NCI-H446 (cell line): ENCODE measurements around the gene MARK4.
"Not testable (repeated sequence)": the region's sequence is repeated elsewhere in the genome, so short reads cannot be mapped to it uniquely, and the experiment has no call there.

Experiments used
- DNase-seq, 2 experiments: peaks; one replicate each; lab custom pipeline; 2025; lab: John Stamatoyannopoulos, UW

Gene MARK4

GRCh38 chr19:45305421-45305820, 54.4 kb downstream of the MARK4 start:
- no peak for DNase-seq

DNA sequence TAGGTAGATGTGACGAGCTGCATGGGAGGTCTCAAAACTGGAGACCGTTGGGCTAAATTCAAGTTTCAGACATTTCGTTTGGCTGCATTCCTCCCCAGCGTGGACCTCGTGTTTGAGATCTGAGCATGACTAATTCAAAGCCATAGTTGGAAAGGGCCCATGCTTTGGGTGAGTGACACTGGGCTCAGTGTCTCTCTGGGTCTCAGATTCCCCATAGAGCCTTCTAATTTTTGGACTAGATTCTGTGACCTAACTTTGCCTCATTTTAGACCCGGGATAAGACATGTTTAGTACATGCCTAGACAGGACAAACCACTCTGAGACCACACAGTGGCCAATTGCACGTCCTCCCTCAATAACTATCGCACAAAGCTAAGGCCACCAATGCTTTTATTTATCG, 55.0 kb downstream of the MARK4 start:
- DNase-seq = no peak

DNA sequence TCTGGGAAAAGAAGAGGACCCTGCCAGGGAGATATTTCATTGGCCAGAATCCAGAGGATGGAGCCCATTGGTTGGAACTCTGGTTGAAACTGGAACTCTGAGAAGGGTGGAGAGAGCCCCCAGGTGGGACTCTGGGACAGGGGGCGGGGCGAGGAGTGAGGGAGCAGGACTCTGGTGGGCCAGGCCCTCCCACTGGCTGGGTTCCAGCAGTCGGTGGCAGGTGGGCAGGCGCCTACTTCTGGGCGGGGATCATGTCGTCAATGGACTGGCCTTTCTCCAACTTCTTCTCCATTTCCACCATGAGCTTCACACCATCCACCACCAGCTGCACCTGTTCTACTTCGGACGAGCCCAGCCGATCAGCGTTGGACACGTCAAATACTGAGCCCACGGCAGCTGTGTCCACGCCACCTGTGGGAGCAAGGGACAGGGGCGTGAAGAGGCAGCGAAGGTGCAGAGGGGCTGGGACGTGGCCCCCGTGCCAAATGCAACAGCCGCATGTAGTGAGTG, 55.5 kb downstream of the MARK4 start:
- peak in 1 of 2 experiments; percentile 53 for DNase-seq

GRCh38 chr19:45307361-45307760, 56.3 kb downstream of the MARK4 start:
- no peak for DNase-seq

DNA sequence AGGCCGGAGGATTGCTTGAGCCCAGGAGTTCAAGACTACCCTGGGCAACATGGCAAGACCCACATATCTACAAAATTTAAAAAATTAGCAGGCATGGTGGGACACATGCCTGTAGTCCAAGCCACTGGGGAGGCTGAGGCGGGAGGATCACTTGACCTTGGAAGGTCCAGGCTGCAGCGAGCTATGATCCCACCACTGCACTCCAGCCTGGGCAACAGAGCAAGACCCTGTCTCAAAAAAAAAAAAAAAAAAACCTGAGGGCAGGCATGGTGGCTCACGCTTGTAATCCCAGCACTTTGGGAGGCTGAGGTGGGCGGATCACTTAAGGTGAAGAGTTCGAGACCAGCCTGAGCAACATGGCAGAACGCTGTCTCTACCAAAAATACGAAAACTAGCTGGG, 58.3 kb downstream of the MARK4 start:
- DNase-seq = not testable (repeated sequence)

DNA sequence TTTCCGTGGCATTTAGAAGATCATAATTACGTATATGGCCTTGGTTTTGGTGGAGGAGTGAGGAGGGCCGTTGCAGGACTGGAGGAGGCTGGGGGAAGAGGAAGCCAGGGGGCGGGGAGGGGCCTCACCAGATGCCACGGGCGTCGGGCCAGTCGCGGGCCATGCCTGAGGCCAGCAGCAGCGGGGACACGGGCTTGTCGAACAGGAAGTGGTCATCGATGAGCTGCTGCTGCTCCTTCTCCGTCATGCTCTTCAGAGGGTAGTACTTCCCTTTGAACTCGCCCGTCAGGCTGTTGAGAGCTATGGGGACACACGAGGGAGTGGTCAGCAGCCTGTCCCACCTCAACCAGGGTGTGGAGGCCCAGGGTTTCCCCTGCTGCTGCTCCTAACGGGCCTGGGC, 60.5 kb downstream of the MARK4 start:
- peak in 1 of 2 experiments; percentile 9 for DNase-seq

DNA sequence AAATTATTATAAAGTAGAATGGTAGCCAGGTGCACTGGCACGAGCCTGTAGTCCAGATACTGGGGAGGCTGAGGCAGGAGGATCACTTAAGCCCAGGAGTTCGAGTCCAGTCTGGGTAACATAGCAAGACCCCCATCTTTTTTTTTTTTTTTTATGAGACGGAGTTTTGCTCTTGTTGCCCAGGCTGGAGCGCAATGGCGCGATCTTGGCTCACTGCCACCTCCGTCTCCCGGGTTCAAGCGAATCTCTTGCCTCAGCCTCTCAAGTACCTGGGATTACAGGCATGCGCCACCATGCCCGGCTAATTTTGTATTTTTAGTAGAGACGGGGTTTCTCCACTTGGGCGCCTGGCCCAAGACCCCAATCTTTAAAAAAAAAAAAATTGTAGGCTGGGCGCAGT, 61.2 kb downstream of the MARK4 start:
- DNase-seq = not testable (repeated sequence)

DNA sequence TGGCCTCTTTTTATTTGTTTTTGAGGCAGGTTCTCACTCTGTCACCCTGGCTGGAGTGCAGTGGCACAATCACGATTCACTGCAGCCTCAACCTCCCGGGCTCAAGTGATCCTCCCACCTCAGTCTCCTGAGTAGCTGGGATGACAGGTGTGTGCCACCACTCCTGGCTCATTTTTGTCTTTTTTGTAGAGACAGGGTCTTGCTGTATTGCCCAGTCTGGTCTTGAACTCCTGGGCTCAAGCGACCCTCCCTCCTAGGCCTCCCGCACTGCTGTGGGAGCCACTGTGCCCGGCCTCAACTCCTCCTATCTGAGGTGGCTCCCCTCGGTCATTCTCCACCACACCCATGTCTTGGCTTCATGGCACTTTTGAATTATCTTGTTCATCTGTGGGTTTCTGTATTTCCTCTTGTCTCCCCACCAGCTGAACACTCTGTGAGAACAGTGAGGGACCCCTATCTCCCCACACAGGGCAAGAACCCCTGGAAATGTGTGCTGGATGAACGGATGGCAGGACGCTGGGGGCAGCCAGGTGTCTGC, 63.7 kb downstream of the MARK4 start:
- DNase-seq = no peak

- no peak for DNase-seq
These were observed 64.2 kb downstream of the MARK4 start for GRCh38 chr19:45315304-45315703.

GRCh38 chr19:45320997-45321775, 70.1 kb downstream of the MARK4 start:
- no peak for DNase-seq

DNA sequence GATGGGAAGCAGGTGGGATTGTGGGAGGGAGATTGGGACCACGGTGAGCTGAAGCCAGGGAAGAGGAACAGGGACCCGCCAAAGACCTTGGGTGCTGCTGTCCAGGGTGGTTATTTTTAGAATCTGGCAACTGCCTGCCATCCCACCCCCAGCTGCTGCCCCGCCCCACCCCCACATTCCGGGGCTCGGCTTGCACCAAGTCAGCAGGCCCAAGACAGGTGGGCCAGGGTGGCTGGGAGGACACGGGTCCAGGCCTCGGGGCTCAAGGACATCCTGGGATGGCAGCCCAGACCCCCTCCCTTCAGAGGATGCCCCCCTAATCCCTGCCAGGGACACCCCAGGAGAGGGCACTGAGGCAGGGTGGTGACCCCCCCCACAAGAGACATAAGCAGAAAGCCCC, 70.8 kb downstream of the MARK4 start:
- DNase-seq = no peak

DNA sequence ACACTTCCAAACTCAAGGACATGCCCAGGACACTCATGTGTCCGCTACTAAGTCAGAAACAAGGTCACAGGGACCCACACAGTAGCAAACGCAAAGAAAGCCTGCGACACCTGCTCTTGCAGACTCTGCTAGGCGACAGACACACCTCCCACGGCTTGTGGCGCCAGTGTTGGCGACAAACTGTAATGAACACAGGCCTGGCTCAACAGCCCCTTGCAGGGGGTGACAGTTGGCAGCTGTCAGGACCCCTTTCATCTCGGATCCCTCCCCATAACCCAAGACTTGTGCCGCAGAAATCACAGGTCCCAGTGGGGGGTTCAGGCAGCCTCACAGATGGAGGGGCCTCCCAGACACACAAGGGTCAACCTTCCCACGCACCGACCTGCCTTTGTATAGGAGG, 71.2 kb downstream of the MARK4 start:
- no peak for DNase-seq

DNA sequence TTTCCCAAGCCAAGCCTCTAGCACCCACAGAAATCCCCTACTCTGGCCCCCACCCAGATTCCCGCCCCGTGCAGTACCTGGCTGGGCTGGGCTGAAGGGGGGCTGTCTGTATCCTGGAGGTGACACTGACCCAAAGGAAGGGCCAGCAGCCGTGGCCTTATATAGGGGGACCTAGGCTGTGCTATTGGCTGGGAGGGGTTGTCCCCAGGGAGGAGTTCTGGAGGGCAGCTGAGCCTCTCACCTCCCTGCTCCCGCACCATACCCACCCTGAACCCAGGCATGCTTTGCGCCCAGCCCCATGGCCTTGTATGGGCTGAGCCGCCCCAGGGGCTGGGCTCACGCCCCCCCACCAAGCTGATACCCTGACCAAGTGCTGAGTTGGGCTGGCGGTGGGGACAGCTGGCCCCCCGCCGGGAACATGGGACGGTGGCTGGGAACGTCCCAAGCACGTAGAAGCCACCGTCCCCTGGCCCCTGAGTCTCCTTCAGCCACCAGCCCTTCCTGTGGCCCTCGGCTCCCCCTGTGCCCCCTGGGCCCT, 71.7 kb downstream of the MARK4 start, which contains the start of gene CKM:
TSS of gene CKM (minus strand) at position 132 of the 538 bp plus-strand sequence. CDS start 3,162 bp downstream, outside the sequence.
- DNase-seq = no peak

GRCh38 chr19:45323671-45324081, 72.6 kb downstream of the MARK4 start:
- no peak for DNase-seq

DNA sequence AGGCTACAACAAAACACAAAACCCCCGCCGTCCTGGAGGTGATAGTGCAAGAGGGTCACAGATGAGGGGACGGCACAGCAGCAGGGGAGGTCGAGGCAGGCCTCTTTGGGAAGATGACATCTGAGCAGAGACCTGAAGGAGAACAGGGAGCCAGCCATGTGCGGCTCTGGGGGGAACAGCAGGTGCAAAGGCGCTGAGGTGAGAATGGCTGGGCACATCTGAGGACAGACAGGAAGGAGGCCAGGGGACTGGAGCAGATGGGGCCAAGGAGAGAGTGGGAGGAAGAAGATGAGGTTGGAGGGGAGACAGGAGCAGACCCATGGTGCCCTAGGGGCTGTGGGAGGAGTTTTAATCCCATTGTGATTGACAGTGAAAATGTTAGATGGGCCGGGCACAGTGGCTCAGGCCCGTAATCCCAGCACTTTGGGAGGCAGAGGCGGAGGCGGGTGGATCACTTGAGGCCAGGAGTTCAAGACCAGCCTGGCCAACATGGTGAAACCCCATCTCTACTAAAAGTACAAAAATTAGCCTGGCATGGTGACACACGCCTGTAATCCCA, 73.4 kb downstream of the MARK4 start:
- DNase-seq = no peak

- no peak for DNase-seq
These were observed 76.5 kb downstream of the MARK4 start for GRCh38 chr19:45327404-45328143.

- no peak for DNase-seq
These were observed 80.3 kb downstream of the MARK4 start for GRCh38 chr19:45331411-45331810.

DNA sequence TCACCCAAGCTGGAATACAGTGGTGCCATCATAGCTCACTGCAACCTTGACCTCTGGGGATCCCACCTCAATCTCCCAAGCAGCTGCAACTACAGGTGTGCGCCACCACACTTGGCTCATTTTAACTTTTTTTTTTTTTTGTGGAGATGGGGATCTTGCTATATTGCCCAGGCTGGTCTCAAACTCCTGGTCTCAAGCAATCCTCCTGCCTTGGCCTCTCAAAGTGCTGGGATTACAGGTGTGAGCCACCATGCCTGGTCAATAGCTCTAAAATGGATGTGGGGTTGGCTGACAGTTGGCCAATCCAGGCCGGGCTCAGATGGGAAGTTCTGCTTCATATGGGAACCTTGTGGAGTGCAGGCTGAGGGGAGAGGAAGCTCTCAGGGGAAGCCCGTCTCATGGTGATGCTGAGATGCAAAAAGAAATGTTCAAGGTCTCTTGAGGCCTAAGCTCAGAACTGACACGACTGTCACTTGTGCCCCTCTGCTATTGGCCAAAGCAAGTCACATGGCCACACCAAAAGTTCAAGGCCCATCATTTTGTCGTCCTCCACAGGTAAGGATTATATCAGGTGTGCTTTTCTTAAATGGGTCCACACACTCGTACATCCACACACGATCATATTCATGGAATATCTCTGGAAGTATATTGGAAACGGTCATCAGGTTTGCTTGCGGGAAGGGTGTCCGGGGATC, 82.7 kb downstream of the MARK4 start:
- DNase-seq = no peak

GRCh38 chr19:45334881-45335280, 83.8 kb downstream of the MARK4 start:
- DNase-seq = not testable (repeated sequence)

DNA sequence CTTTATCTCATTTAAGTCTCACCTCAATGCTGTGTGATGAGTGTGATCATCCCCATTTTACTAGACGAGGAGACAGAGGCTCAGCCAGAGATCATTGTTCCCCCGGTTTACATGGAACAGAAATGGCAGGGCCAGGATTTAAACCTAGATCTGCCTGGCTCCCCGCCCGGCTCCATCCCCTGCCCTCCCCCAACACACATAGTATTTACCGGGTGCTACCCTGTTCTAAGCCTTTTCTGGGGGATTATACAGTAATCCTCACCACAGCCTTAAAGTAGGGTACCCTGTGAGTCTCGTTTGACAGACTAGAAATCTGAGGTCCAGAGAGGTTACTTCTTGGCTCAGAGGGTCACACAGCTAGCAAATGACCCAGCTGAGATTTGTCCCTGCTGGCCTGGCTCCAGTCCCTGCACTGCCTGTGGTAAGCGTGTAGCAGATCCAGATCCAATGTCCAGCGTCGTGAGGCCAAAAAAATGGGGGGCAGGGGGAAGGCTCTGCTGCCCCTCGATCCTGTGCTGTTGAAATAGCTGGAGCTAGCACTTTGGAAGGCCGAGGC, 85.7 kb downstream of the MARK4 start:
- no peak for DNase-seq

DNA sequence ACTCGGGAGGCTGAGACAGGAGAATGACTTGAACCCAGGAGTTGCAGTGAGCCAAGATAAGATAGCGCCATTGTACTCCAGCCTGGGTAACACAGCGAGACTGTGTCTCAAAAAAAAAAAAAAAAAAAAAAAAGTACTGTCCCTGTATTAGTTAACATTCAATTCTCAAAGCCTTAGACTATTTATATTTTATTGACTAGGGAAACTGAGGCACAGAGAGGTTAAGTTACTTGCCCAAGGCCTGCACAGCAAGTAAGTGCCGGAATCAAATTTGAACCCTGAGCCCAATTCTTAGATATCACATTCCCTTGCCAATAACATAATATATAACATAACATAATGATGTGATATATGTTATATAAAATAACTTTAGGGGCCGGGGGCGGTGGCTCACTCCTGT, 88.6 kb downstream of the MARK4 start:
- DNase-seq = no peak
